NCI-H1092 (cell line): ENCODE results near the gene KCNC3.

Experiments used
- DNase-seq: peaks from one replicate; lab custom pipeline; 2025; lab: John Stamatoyannopoulos, UW

KCNC3 gene

DNA sequence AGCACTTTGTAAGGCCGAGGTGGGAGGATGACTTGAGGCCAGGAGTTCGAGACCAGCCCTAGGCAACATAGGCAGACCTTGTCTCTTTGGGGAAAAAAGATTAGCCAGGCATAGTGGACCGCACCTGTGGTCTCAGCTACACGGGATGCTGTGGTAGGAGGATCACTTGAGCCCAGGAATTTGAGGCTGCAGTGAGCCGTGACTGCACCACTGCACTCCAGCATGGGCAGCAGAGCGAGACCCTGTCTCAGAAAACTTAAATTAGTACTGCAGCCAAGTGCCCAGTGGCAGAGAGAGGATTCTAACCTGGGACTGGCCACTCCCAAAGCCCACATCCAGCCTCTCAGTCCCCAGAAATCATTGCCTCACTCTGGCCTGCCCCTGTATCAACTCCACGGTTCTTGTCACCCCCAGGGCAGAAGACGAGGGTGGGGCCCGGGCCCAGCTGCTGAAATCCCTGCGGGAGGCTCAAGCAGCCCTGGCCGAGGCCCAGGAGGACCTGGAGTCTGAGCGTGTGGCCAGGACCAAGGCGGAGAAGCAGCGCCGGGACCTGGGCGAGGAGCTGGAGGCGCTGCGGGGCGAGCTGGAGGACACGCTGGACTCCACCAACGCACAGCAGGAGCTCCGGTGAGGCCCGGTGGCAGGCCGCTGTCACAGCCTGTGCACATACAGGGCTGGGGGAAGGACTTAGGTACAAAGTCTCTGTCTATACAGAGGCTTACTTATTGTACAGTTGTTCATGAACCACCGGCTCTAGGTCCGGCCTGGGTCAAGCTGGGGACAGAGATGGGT, 53.4 kb downstream of the KCNC3 start:
- DNase-seq: no peak

DNA sequence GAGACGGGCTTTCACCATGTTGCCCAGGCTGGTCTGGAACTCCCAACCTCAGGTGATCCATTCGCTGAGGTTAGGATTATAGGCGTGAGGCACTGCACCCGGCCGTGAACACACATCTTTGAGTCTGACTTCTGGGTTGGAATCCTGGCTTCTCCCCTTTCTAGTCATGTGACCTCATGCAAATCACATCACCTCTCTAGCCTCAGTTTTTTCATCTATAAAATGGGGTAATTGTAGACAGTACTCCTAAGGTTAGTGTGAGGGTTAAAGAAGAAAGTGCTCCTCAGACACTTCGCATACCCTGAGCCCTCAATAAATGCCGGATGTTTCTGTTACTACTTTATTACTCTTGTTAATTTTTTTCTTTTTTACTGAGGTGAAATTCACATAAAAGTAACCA, 55.4 kb downstream of the KCNC3 start:
- DNase-seq: no peak

DNA sequence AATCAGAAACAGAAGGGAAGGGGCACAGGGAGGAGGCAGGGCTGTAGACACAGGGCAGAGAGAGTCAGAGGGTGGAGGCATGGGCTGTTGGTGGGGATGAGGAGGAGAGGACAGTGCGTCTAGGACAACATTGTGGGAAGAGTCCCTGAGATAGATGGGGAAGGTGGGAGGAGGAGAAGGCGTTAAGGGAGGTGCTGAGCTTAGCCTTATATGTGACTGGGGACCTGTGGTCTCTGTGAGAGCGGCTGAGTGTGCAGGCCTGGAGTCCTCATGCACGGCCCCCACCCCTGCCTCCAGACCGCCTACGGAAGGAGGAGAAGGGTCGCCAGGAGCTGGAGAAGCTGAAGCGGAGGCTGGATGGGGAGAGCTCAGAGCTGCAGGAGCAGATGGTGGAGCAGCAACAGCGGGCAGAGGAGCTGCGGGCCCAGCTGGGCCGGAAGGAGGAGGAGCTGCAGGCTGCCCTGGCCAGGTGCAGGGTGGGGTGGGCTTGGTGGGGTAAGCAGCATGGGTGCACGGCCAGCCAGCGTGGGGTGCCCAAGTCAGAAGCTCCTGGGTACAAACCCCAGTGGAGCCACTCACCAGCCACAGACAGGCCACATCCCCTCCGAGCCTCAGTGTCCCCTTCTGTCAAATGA, 56.8 kb downstream of the KCNC3 start:
- no peak for DNase-seq

DNA sequence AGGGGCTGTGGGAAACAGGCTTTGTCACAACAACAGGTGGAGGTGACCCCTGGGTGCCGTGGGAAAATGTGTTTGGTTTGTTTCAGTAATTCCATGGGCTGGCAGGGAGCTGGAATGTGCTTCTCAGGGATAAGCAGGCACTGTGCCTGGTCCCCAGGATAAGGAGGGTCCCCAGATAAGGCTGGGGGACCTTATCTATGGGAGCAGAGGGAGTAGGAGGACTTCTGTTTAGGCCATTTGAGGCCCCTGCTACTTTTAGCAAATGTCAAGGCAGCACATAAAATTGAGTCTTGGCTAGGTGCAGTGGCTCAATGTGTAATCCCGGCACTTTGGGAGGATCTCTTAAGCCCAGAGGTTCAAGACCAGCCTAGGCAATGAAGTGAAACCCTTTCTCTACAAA, 59.5 kb downstream of the KCNC3 start:
- no peak for DNase-seq

DNA sequence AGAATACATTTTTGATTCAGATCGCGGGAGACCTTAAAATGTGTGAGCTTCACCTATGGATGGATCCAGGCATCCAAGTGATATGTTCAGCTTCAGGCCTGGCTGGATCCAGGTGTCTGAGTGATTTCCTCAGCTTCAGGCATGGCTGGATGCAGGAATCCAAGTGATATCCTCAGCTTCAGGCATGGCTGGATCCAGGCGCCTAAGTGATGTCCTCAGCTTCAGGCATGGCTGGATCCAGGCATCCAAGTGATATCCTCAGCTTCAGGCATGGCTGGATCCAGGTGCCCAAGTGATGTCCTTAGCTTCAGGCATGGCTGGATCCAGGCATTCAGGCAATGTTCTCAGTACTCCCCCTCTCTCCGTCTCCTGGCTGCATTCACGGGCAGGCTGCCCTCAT, 60.7 kb downstream of the KCNC3 start:
- no peak for DNase-seq

DNA sequence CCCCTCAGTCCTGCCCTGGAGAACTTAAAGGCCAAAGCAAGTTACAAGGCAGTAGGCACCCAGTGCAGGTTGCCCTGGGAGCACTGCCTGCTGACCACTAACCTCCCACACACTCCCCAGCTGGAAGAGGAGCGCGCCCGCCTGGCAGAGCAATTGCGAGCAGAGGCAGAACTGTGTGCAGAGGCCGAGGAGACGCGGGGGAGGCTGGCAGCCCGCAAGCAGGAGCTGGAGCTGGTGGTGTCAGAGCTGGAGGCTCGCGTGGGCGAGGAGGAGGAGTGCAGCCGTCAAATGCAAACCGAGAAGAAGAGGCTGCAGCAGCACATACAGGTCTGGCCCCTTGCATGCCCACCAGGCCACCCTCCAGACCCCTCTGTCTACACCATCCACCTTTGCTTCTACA, 61.1 kb downstream of the KCNC3 start:
- DNase-seq: no peak

DNA sequence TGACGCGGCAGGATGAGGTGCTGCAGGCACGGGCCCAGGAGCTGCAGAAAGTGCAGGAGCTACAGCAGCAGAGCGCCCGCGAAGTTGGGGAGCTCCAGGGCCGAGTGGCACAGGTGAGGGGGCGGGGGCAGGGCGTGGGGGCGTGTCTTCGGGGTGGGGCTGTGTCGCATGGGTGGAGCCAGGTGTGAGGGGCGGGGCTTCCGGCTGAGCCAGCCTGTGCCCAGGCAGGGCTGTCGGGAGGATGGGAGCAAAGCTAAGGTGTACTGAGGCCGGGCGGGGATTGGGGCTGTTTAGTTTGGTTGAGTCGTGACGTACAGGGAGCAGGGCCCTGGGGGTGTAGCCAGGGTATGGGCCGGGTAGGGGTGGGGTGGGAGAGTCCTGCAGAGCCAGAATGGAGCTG, 62.3 kb downstream of the KCNC3 start:
- no peak for DNase-seq

DNA sequence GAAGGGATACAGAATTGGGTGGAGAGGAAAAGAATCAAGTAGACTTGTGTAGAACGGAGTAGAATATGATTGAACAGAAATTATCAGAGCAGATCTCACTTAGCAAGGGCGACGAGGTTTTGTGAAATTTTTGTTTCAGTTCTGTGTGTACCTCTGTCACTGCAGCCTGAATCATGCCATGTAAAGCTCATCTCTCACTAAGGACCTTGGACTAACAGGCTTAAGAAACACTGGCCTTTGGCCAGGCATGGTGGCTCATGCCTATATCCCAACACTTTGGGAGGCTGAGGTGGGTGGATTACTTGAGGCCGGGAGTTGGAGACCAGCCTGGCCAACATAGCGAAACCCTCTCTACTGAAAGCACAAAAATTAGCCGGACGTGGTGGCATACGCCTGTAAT, 63.1 kb downstream of the KCNC3 start:
- DNase-seq: no peak

DNA sequence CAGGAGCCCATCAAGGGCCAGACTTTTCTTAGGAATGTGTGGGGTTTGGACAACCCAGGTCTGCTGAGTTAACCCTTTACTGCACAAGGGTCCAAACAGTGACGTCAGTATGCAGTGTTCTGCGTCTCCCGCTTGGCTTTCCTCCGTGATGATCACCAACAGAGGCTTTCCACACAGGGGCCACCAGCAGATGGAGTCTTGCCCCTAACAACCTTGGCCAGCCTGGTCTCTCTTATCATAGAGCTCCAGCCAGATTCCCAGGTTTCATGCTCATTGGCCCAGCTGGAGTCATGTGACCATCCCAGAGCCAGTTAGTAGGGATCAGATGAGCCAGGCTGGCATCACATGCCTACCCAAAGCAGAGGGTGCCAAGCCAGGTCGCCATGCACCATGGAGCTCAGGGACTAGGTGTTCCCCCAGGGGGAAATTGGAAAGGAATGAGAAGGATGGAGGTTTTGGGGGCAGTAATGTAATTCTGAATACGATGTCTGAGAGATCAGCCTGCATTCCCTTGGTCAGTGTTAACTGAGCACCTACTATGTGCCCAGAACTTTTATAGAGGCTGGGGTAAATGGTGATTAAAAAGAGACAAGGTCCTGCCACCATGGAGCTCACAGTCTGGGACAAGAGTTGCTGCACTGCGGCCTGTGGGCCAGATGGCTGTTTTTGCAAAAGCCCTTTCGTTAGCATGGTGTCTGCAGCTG, 64.5 kb downstream of the KCNC3 start:
- no peak for DNase-seq

DNA sequence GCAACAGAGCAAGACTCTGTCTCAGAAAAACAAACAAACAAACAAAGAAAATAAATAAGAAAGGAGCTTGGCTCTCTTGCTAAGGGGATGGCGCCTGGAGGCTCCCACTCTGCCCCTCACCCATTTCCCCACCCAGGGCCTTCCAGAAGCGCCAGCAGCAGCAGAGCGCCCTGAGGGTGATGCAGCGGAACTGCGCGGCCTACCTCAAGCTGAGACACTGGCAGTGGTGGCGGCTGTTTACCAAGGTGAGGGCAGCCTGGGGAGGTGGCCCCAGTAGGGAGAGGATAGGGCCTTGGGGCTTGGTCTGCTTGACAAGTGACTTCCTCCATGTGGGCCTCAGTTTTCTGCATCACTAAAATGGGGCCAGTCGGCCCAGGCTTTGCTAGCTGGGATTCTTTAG, 66.0 kb downstream of the KCNC3 start:
- DNase-seq: no peak
